ENCODE results near the gene HTR3B. TPM values are rescaled to one million over a fixed set of nuclear protein-coding genes. Genes with fewer than 3 reads are reported as not detected.
"Not testable (repeated sequence)": the region's sequence is repeated elsewhere in the genome, so short reads cannot be mapped to it uniquely, and the experiment has no call there.

HTR3B gene
- polyA plus RNA-seq, 1 donor (not counting 4 experiments of a cell fraction or from before 2014, with no cell fraction given) = not detected

DNA sequence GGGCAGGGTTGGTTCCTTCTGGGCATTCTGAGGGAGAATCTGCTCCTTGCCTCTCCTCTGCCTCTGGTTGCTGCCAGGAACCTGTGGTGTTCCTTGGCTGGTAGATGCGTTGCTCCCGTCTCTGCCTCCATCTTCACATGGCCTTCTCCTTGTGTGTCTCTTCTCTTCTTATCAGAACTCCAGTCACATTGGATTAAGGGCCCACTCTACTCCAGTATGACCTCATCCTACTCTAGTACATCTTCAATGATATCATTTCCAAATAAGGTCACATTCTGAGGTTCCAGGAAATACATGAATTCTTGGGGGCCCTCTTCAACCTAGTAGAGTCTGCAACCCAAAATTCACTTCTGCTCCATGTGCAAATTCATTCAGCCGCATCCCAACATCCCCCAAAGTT lies 33.3 kb downstream of the HTR3B start:
- H3K4me3 ChIP-seq (ENCODE audit: control insufficient read depth in 2 of 3, extremely low read depth in 1 of 3, insufficient read depth in 2 of 3, low read depth in 1 of 3, low read length in 3 of 3) = no peak overlapping the region
- H3K9me1 ChIP-seq (ENCODE audit: control insufficient read depth, extremely low read depth, insufficient read depth, low read length) = no peaks in the 10 kb centered on the region
- H3K36me3 ChIP-seq (ENCODE audit: control insufficient read depth in 2 of 2, extremely low read depth in 1 of 2, insufficient read depth in 2 of 2, low read length in 2 of 2) = no peaks in the 10 kb centered on the region
- no peak overlapping the region for H3K9ac ChIP-seq (ENCODE audit: control insufficient read depth, extremely low read depth, insufficient read depth, low read length)
- no peak overlapping the region for H3K4me2 ChIP-seq (ENCODE audit: control insufficient read depth, extremely low read depth, insufficient read depth, low read depth, low read length)
- no peaks in the 10 kb centered on the region for H3K27me3 ChIP-seq (ENCODE audit: control insufficient read depth, extremely low read depth, insufficient read depth, low read length)
- FAIRE-seq (no peak), DNase-seq (ENCODE audit: low read depth, low spot score) (no peak)
- no peaks in the 10 kb centered on the region for H3K9me3 ChIP-seq (ENCODE audit: control insufficient read depth, low read depth, low read length)
- H2AFZ ChIP-seq (ENCODE audit: control insufficient read depth, low read length) = no peak overlapping the region
- dilution Hi-C loops (cut with MboI; ENCODE audit: extremely low pct_ligation_motif_present, low sequenced_read_pairs) = no loop called here
- H3K79me2 ChIP-seq (ENCODE audit: control insufficient read depth, insufficient read depth, low read length) = no peaks in the 10 kb centered on the region
- H3K4me1 ChIP-seq (ENCODE audit: control insufficient read depth, extremely low read depth, insufficient read depth, low read length) = no peaks in the 10 kb centered on the region
- no peaks in the 10 kb centered on the region for H4K20me1 ChIP-seq (ENCODE audit: control insufficient read depth, extremely low read depth, insufficient read depth, low read length)
- TF ChIP-seq, protein P1, sequence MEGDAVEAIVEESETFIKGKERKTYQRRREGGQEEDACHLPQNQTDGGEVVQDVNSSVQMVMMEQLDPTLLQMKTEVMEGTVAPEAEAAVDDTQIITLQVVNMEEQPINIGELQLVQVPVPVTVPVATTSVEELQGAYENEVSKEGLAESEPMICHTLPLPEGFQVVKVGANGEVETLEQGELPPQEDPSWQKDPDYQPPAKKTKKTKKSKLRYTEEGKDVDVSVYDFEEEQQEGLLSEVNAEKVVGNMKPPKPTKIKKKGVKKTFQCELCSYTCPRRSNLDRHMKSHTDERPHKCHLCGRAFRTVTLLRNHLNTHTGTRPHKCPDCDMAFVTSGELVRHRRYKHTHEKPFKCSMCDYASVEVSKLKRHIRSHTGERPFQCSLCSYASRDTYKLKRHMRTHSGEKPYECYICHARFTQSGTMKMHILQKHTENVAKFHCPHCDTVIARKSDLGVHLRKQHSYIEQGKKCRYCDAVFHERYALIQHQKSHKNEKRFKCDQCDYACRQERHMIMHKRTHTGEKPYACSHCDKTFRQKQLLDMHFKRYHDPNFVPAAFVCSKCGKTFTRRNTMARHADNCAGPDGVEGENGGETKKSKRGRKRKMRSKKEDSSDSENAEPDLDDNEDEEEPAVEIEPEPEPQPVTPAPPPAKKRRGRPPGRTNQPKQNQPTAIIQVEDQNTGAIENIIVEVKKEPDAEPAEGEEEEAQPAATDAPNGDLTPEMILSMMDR (optimal IDR thresholded peaks at IDR 0.05 in 1 of 3, IDR thresholded peaks at IDR 0.05 in 1 of 3, conservative IDR thresholded peaks at IDR 0.05 in 1 of 3; ENCODE audit: extremely low read depth in 1 of 3, insufficient read depth in 2 of 3, low read length in 3 of 3) = no peak
- TF ChIP-seq EZH2 (IDR thresholded peaks at IDR 0.05; ENCODE audit: low read length) = no peak
- H3K27ac ChIP-seq (ENCODE audit: control insufficient read depth, insufficient read depth, low read length) = no peak overlapping the region

DNA sequence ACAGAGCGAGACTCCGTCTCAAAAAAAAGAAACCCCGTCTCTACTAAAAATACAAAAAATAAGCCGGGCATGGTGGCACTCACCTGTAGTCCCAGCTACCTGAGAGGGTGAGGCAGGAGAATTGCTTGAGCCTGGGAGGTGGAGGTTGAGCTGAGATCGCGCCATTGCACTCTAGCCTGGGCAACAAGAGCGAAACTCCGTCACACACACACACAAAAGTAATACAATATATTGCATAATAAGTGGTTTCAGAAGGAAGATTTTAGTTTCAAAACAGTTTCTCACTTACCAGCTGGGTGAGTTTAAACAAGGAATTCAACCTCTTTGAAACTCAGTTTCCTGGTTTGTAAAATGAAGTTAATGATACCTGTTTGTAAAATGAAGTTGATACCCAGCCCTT lies 37.7 kb downstream of the HTR3B start:
- Histone ChIP-seq H3K4me2 (ENCODE audit: control insufficient read depth, extremely low read depth, insufficient read depth, low read depth, low read length) (no peak overlapping the region), H3K9me3 (ENCODE audit: control insufficient read depth, low read depth, low read length) (no peaks in the 10 kb centered on the region), H3K9me1 (ENCODE audit: control insufficient read depth, extremely low read depth, insufficient read depth, low read length) (no peaks in the 10 kb centered on the region), H4K20me1 (ENCODE audit: control insufficient read depth, extremely low read depth, insufficient read depth, low read length) (no peaks in the 10 kb centered on the region), H3K27me3 (ENCODE audit: control insufficient read depth, extremely low read depth, insufficient read depth, low read length) (no peaks in the 10 kb centered on the region), H3K9ac (ENCODE audit: control insufficient read depth, extremely low read depth, insufficient read depth, low read length) (no peak overlapping the region), H3K79me2 (ENCODE audit: control insufficient read depth, insufficient read depth, low read length) (no peaks in the 10 kb centered on the region), H3K4me1 (ENCODE audit: control insufficient read depth, extremely low read depth, insufficient read depth, low read length) (no peaks in the 10 kb centered on the region), H3K27ac (ENCODE audit: control insufficient read depth, insufficient read depth, low read length) (no peak overlapping the region), H2AFZ (ENCODE audit: control insufficient read depth, low read length) (no peak overlapping the region), H3K36me3 (ENCODE audit: control insufficient read depth in 2 of 2, extremely low read depth in 1 of 2, insufficient read depth in 2 of 2, low read length in 2 of 2) (no peaks in the 10 kb centered on the region), H3K4me3 (ENCODE audit: control insufficient read depth in 2 of 3, extremely low read depth in 1 of 3, insufficient read depth in 2 of 3, low read depth in 1 of 3, low read length in 3 of 3) (no peak overlapping the region)
- DNase-seq (ENCODE audit: low read depth, low spot score) = no peak
- TF ChIP-seq, protein P1 (optimal IDR thresholded peaks at IDR 0.05 in 1 of 3, IDR thresholded peaks at IDR 0.05 in 1 of 3, conservative IDR thresholded peaks at IDR 0.05 in 1 of 3; ENCODE audit: extremely low read depth in 1 of 3, insufficient read depth in 2 of 3, low read length in 3 of 3) = no peak
- dilution Hi-C loops (cut with MboI; ENCODE audit: extremely low pct_ligation_motif_present, low sequenced_read_pairs) = no loop called here
- no peak for FAIRE-seq

DNA sequence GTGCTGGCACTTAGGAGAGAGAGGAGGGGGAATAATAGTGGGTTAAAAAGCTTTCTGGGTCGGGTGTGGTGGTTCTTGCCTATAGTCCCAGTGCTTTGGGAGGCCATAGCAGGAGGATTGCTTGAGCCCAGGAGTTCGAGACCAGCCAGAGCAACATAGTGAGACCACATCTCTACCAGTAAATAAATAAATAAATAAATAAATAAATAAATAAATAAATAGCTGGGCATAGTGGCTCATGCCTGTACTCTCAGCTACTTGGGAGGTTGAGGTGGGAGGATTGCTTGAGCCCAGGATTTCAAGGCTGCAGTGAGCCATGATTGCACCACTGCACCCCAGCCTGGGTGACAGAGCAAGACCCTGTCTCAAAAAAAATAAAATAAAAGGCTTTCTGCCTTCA lies 41.6 kb downstream of the HTR3B start:
- H3K4me2 ChIP-seq (ENCODE audit: control insufficient read depth, extremely low read depth, insufficient read depth, low read depth, low read length); H3K27ac ChIP-seq (ENCODE audit: control insufficient read depth, insufficient read depth, low read length); DNase-seq (ENCODE audit: low read depth, low spot score); H3K4me1 ChIP-seq (ENCODE audit: control insufficient read depth, extremely low read depth, insufficient read depth, low read length); H3K79me2 ChIP-seq (ENCODE audit: control insufficient read depth, insufficient read depth, low read length); H3K9me1 ChIP-seq (ENCODE audit: control insufficient read depth, extremely low read depth, insufficient read depth, low read length); dilution Hi-C loops (cut with MboI; ENCODE audit: extremely low pct_ligation_motif_present, low sequenced_read_pairs); H3K9me3 ChIP-seq (ENCODE audit: control insufficient read depth, low read depth, low read length); H4K20me1 ChIP-seq (ENCODE audit: control insufficient read depth, extremely low read depth, insufficient read depth, low read length); FAIRE-seq; H3K36me3 ChIP-seq (ENCODE audit: control insufficient read depth in 2 of 2, extremely low read depth in 1 of 2, insufficient read depth in 2 of 2, low read length in 2 of 2); H3K4me3 ChIP-seq (ENCODE audit: control insufficient read depth in 2 of 3, extremely low read depth in 1 of 3, insufficient read depth in 2 of 3, low read depth in 1 of 3, low read length in 3 of 3); H3K9ac ChIP-seq (ENCODE audit: control insufficient read depth, extremely low read depth, insufficient read depth, low read length); H3K27me3 ChIP-seq (ENCODE audit: control insufficient read depth, extremely low read depth, insufficient read depth, low read length); H2AFZ ChIP-seq (ENCODE audit: control insufficient read depth, low read length): not testable (repeated sequence)

All from keratinocyte (primary cell).